Natural killer cell treated with Interleukin-12 subunit alpha and Interleukin-12 subunit beta and Interleukin-15 and Interleukin-18, amount 100 ng/mL, for 72 hours (primary cell): ENCODE measurements around the gene MYRIP. TPM values are rescaled to one million over a fixed set of nuclear protein-coding genes. Genes with fewer than 3 reads are reported as not detected.
"Not testable (repeated sequence)": the region's sequence is repeated elsewhere in the genome, so short reads cannot be mapped to it uniquely, and the experiment has no call there.

Source experiments
- ATAC-seq, 2 donors: fragments of 150-1000 bp; cut with Tn5 transposase in 1 of 2; sonication (Bioruptor Pico), chemical (Tn5 transposase) in 1 of 2; 2 replicates each; pipeline ENCODE4 v1.10.0; 2021
- DNase-seq: peaks from one replicate; pipeline ENCODE4 v3.0.0; 2022; ENCODE audit warnings: low spot score
- H3K27ac Mint-ChIP-seq, 2 donors: 1 replicate in 1 of 2; 2 replicates in 1 of 2; pipeline ENCODE4 v1.8.0; 2022; ENCODE audit warnings: mixed read lengths in 2 of 2, mild to moderate bottlenecking in 1 of 2, moderate library complexity in 1 of 2
- H3K27me3 Mint-ChIP-seq, 2 donors: 1 replicate in 1 of 2; 2 replicates in 1 of 2; pipeline ENCODE4 v1.8.0; 2022; ENCODE audit warnings: mixed read lengths in 2 of 2
- H3K36me3 Mint-ChIP-seq: one replicate; pipeline ENCODE4 v1.8.0; 2022; ENCODE audit warnings: mixed read lengths
- H3K4me1 Mint-ChIP-seq, 2 donors: 1 replicate in 1 of 2; 2 replicates in 1 of 2; pipeline ENCODE4 v1.8.0; 2022; ENCODE audit warnings: low read depth in 2 of 2, mixed read lengths in 2 of 2, mild to moderate bottlenecking in 1 of 2
- H3K4me3 Mint-ChIP-seq: one replicate; pipeline ENCODE4 v1.8.0; 2022; ENCODE audit warnings: mixed read lengths
- H3K9me3 Mint-ChIP-seq: 2 replicates; pipeline ENCODE4 v1.8.0; 2022; ENCODE audit warnings: mixed read lengths
- total RNA-seq, 2 donors: library from RNA; stranded (reverse); gene quantifications; one replicate each; pipeline ENCODE4 v1.2.3, GENCODE V29; 2022

MYRIP gene
- total RNA-seq, 2 donors from 2014 or later, result not detected

- H3K27me3 Mint-ChIP-seq, result peaks cover 5 to 14% of the 10 kb centered on the region in 2 donors
- H3K4me3 Mint-ChIP-seq, result no peak overlapping the region
- ATAC-seq (no peak), DNase-seq (no peak)
- H3K9me3 Mint-ChIP-seq, result peaks cover 6% of the 10 kb centered on the region
- H3K4me1 Mint-ChIP-seq, result no peaks in the 10 kb centered on the region
- no peaks in the 10 kb centered on the region for H3K36me3 Mint-ChIP-seq
- no peak overlapping the region for H3K27ac Mint-ChIP-seq
Measured at GRCh38 chr3:40054568-40055222, 245.3 kb downstream of the MYRIP start.

GRCh38 chr3:40055361-40055760 is 246.0 kb downstream of the MYRIP start:
- H3K4me3 Mint-ChIP-seq, result no peak overlapping the region
- DNase-seq (no peak), ATAC-seq (no peak)
- no peaks in the 10 kb centered on the region for H3K4me1 Mint-ChIP-seq
- no peak overlapping the region for H3K27ac Mint-ChIP-seq
- H3K9me3 Mint-ChIP-seq, result peaks cover 8% of the 10 kb centered on the region
- peaks cover 5 to 17% of the 10 kb centered on the region in 2 donors for H3K27me3 Mint-ChIP-seq
- no peaks in the 10 kb centered on the region for H3K36me3 Mint-ChIP-seq

GRCh38 chr3:40055956-40056355 is 246.5 kb downstream of the MYRIP start:
- ATAC-seq, result no peak

GRCh38 chr3:40057077-40057476 is 247.7 kb downstream of the MYRIP start:
- H3K27ac Mint-ChIP-seq, result no peak overlapping the region

More at GRCh38 chr3:40055956-40056355, 246.5 kb downstream of the MYRIP start:
- H3K4me1 Mint-ChIP-seq, result no peaks in the 10 kb centered on the region
- H3K9me3 Mint-ChIP-seq, result peaks cover 5% of the 10 kb centered on the region
- no peak overlapping the region for H3K4me3 Mint-ChIP-seq
- H3K27me3 Mint-ChIP-seq, result peaks cover 5 to 17% of the 10 kb centered on the region in 2 donors
- H3K27ac Mint-ChIP-seq, result no peak overlapping the region
- DNase-seq, result no peak
- no peaks in the 10 kb centered on the region for H3K36me3 Mint-ChIP-seq

GRCh38 chr3:40057786-40058185 is 248.4 kb downstream of the MYRIP start:
- H3K27me3 Mint-ChIP-seq, result peaks cover 6 to 13% of the 10 kb centered on the region in 2 donors
- no peak for DNase-seq
- ATAC-seq, result no peak
- H3K4me1 Mint-ChIP-seq, result no peaks in the 10 kb centered on the region
- no peak overlapping the region for H3K27ac Mint-ChIP-seq
- no peaks in the 10 kb centered on the region for H3K36me3 Mint-ChIP-seq
- H3K9me3 Mint-ChIP-seq, result peaks cover 8% of the 10 kb centered on the region
- H3K4me3 Mint-ChIP-seq, result no peak overlapping the region

More at GRCh38 chr3:40057077-40057476, 247.7 kb downstream of the MYRIP start:
- peaks cover 8% of the 10 kb centered on the region for H3K9me3 Mint-ChIP-seq
- no peaks in the 10 kb centered on the region for H3K36me3 Mint-ChIP-seq
- peaks cover 7 to 16% of the 10 kb centered on the region in 2 donors for H3K27me3 Mint-ChIP-seq
- no peaks in the 10 kb centered on the region for H3K4me1 Mint-ChIP-seq
- H3K4me3 Mint-ChIP-seq, result no peak overlapping the region
- DNase-seq (no peak), ATAC-seq (no peak)

- DNase-seq (no peak), ATAC-seq (no peak)
- H3K27ac Mint-ChIP-seq, result no peak overlapping the region
- H3K4me3 Mint-ChIP-seq, result no peak overlapping the region
- H3K4me1 Mint-ChIP-seq, result no peaks in the 10 kb centered on the region
- H3K9me3 Mint-ChIP-seq, result no peaks in the 10 kb centered on the region
- peaks cover 7 to 39% of the 10 kb centered on the region in 2 donors for H3K27me3 Mint-ChIP-seq
- no peaks in the 10 kb centered on the region for H3K36me3 Mint-ChIP-seq
Measured at GRCh38 chr3:40068636-40069035, 259.2 kb downstream of the MYRIP start.

- no peak for DNase-seq
- H3K36me3 Mint-ChIP-seq, result no peaks in the 10 kb centered on the region
- H3K27me3 Mint-ChIP-seq, result peaks cover 5 to 47% of the 10 kb centered on the region in 2 donors
- no peaks in the 10 kb centered on the region for H3K4me1 Mint-ChIP-seq
- H3K9me3 Mint-ChIP-seq, result no peaks in the 10 kb centered on the region
- H3K27ac Mint-ChIP-seq, result no peak overlapping the region
- no peak overlapping the region for H3K4me3 Mint-ChIP-seq
- no peak for ATAC-seq
Measured at GRCh38 chr3:40070816-40071215, 261.4 kb downstream of the MYRIP start.

GRCh38 chr3:40071683-40072238 is 262.4 kb downstream of the MYRIP start:
- ATAC-seq (no peak), DNase-seq (no peak)
- Mint-ChIP-seq H3K4me1 (no peaks in the 10 kb centered on the region), H3K27me3 (peaks cover 5 to 47% of the 10 kb centered on the region in 2 donors), H3K4me3 (no peak overlapping the region), H3K27ac (no peak overlapping the region), H3K9me3 (no peaks in the 10 kb centered on the region), H3K36me3 (no peaks in the 10 kb centered on the region)

GRCh38 chr3:40073310-40074007 is 264.1 kb downstream of the MYRIP start:
- DNase-seq, result no peak
- Mint-ChIP-seq H3K4me1 (no peaks in the 10 kb centered on the region), H3K27me3 (peaks cover 5 to 41% of the 10 kb centered on the region in 2 donors), H3K36me3 (no peaks in the 10 kb centered on the region), H3K27ac (no peak overlapping the region), H3K9me3 (no peaks in the 10 kb centered on the region), H3K4me3 (no peak overlapping the region)
- ATAC-seq, result no peak

- not testable (repeated sequence) for H3K4me1 Mint-ChIP-seq, DNase-seq, H3K4me3 Mint-ChIP-seq, H3K36me3 Mint-ChIP-seq, ATAC-seq, H3K27ac Mint-ChIP-seq, H3K9me3 Mint-ChIP-seq
- H3K27me3 Mint-ChIP-seq, result peaks cover 5 to 37% of the 10 kb centered on the region in 2 donors
Measured at GRCh38 chr3:40077139-40077538, 267.7 kb downstream of the MYRIP start.

GRCh38 chr3:40077828-40078492 is 268.6 kb downstream of the MYRIP start:
- not testable (repeated sequence) for DNase-seq, ATAC-seq, H3K4me1 Mint-ChIP-seq, H3K4me3 Mint-ChIP-seq, H3K36me3 Mint-ChIP-seq, H3K27ac Mint-ChIP-seq, H3K9me3 Mint-ChIP-seq
- peaks cover 5 to 35% of the 10 kb centered on the region in 2 donors for H3K27me3 Mint-ChIP-seq

GRCh38 chr3:40078590-40078989 is 269.2 kb downstream of the MYRIP start:
- ATAC-seq, result no peak
- no peak overlapping the region for H3K4me3 Mint-ChIP-seq

GRCh38 chr3:40079203-40079846 is 269.9 kb downstream of the MYRIP start:
- Mint-ChIP-seq H3K27me3 (peaks cover 5 to 27% of the 10 kb centered on the region in 2 donors), H3K4me3 (no peak overlapping the region), H3K36me3 (no peaks in the 10 kb centered on the region), H3K4me1 (no peaks in the 10 kb centered on the region), H3K9me3 (peaks cover 7% of the 10 kb centered on the region), H3K27ac (no peak overlapping the region)
- no peak for DNase-seq
- no peak for ATAC-seq

More at GRCh38 chr3:40078590-40078989, 269.2 kb downstream of the MYRIP start:
- Mint-ChIP-seq H3K27ac (no peak overlapping the region), H3K27me3 (peaks cover 5 to 29% of the 10 kb centered on the region in 2 donors), H3K36me3 (no peaks in the 10 kb centered on the region), H3K4me1 (no peaks in the 10 kb centered on the region), H3K9me3 (peaks cover 7% of the 10 kb centered on the region)
- no peak for DNase-seq
